ENCODE measurements around the gene LMF1. TPM values are rescaled to one million over a fixed set of nuclear protein-coding genes. Genes with fewer than 3 reads are reported as not detected.

The LMF1 gene
- total RNA-seq, 1 donor from 2014 or later, result 9.4 TPM

DNA sequence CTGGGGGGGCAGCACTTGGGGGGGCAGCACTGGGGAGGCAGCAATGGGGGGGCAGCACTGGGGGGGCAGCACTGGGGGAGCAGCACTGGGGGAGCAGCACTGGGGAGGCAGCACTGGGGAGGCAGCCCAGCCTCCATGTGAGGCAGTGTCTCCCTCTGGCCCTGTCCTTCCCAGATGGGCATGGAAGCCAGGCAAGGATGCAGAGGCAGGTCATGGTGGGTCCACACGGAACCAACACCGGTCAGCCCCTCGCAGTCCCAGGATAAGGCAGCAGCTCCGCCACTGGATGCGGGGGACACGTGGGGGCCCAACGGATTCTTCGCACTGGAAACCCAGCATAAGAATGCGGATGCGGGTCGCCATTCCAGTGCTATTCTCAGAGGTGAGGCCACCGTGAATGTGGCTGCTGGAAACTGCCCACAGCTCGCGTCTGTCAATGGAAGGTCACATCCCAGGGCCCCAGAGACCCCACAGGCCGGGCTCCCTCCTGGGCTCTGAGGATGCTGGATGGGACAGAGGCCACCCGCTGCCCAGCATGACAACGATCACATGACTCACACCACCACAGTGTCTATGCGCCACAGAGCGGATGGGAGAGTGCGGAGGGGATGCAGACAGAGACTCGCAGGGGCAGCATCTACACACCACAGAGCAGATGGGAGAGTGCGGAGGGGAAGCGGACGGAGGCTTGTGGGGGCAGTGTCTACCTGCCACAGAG is 59.0 kb downstream of the LMF1 start:
- no peak for DNase-seq

DNA sequence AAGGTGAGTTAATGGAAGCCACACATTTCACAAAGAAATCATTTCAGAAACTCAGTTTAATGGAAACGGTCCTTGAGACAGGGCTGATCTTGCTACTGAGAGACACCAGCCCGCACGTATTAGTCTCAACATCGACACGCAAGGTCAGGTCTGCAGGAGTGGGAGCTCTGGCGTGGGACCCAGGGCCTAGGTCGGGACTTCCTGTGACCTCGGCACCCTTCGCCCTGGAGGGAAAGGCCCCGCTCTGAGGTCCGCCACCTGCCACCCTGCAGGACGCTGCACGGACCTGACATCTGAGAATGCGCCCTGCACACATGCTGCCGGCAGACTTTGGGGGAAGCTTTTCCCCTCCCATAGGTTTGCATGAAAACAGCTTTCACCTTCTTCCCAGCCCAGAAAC is 59.7 kb downstream of the LMF1 start:
- no peak for DNase-seq

DNA sequence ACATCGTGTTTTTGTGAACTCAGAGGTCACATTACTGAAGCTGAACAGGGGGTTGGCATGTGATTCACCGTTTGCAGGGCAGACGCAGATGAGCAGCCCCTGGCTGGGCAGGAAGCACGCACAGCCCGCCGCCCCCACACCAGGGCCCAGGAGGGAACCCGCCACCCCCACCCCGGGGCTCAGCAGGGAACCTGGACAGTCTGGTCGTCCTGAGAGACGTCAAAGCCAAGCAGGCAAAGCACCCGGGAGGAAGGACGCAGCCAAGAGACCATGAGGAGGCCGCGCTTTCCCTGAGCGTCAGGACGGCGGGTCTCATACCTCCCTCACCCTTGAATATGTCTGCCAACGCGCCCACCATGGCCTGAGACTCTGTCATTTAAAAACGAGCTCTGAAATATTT is 60.6 kb downstream of the LMF1 start:
- DNase-seq, result no peak

DNA sequence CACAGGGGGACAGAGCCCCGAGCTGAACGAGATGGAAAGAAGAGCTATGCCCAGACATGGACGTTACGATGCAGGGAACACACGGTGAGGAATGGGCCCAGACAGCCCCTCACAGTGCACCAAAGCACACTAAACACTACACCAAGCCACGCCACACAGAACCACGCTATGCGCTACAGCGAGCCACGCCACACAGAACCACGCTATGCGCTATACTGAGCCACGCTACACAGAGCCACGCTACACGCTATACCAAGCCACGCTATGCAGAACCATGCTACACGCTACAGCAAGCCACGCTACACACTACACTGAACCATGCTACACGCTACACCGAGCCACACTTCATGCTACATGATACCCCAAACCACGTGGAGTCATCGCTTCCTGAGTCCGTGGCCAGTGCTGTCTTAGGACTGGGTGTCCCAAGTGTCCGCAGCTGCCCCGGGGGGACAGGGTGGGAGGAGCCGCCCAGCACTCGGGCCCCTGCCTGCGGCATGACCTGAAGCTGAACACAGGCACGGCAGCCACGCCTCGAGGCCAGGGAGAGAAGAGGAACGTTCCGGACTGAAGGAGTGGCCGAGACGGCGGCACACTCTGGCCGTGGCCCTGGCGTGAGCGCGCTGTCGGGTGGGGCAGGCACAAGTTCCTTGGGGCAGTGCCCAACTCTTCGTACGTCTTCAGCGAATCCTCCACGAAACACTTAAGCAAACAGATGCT is 61.3 kb downstream of the LMF1 start:
- DNase-seq, result no peak

DNA sequence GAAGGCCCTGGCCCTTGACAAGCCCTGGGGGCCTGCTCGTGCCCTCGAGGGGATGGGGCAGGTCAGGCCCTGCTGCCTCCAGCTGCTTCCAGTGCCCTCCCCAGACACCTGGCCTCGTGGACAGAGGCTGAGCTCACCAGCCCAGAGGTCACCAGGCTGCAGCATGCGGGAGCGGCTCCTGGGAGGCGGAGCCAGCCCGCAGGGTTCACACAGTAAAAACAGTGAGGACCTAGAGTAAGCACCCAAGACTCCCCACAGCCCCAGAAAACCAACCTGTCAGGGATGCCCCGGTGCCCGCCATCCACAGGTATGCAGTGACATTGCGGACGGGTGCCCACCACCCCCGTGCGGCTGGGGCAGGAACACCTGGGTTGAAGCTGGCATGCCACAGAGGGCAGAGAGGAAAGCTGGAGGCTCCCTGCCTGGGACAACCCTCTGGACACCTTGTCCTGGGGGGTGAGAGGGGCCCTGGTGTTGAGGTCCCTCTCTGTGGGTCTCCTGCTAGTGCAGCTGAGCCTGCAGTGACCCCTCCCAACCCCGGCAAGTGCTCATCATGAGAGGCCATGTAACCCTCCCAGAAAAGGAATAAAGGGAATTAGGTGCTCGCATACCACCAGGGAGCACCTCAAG is 62.1 kb downstream of the LMF1 start:
- no peak for DNase-seq

GRCh38 chr16:907842-908241 is 62.9 kb downstream of the LMF1 start:
- DNase-seq, result peak; percentile 35

DNA sequence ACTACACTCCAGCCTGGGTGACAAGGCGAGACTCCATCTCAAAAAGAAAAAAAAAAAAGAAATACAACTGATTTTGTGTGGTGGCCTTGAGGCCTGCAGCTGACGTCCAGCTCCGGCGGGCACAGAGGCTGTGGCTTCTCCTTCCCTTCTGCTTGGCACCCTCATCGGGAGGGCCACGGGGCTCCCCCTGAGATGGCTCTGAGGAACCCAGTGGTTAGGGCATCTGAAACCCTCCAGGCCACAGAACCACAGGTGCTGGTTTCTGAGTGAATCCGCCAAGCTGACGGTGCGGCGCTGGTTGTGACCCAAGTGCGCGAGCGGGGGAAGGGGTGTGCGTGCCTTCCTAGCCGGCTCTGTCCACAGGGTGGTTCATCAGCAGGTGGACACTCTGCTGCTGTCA is 63.4 kb downstream of the LMF1 start:
- no peak for DNase-seq

GRCh38 chr16:906296-906695 is 64.5 kb downstream of the LMF1 start:
- DNase-seq, result no peak

DNA sequence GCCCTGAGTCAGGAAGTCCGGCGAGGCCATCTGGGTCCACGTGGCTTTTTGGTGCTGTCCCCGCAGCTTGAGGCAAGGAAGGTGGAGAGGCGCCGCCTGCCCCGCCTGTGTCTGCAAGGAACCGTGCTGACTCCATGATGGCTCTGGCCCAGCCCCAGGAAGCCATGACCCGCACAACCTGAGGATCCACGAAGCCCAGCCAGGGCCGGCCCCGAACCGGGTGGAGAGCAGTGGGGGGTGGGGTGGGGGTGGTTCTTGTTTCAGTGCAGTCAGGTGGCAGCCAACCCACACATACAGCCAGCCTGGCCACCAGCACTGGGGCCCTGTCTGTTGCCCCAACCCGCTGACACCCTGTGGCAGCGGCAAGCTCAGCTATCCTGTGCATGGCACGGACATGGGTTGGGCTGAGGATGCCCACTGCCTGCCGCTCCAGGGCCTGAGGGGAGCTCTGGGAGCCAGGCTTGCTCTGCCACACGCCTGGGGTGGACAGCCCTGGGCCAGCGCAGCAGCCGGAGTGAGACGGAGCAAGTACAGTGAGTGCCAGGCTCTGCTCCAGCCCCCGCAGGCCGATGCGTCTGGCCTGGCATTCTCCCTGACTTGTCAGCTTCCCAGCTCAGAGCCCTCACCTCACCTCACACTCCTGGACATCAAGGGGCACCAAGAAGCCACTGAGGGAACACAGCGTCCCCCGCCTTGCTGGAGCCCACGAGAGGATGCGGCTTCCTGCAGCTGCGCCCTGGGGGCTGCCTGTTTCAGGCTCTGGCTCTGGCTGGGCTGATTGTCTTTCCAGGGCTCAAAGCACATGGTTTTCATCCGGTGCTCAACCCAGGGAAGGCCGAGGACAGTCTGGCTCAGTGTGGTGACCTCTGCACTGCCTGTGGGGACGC is 68.8 kb downstream of the LMF1 start:
- no peak for DNase-seq

DNA sequence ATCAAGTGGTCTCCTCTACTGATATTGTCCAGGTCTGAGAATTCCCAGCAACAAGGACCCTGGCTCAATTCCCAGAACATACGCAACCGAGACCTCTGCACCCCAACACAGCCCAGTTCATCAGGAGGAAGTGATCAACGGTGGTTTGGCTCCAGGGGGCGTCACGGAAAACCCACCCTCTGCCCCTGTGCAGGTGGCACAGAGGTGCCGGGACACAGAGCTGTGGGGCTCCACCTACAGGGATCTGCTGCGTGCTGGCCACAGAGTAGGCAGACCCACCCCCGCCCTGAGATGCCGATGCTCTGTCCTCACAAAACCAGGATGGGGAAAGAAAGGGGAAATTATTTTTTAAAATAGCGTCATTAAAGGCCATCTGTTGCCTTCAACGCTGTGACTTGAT is 69.6 kb downstream of the LMF1 start:
- DNase-seq, result no peak

DNA sequence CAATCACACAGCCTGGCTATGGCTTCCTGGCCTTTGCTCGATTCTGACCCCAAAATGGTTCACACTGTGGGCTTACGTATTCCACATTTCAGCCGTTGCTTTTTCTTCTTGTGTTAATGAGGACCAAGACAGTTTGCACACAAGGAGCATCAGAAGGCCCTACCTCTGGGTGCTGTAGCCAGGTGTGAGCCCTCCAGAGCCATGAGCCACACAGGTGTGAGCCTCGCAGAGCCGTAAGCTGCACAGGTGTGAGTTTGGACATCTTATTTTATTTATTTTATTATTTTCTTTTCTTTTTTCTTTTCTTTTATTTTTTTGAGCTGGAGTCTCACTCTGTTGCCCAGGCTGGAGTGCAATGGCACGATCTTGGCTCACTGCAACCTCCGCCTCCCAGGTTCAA is 70.6 kb downstream of the LMF1 start:
- DNase-seq, result no peak

DNA sequence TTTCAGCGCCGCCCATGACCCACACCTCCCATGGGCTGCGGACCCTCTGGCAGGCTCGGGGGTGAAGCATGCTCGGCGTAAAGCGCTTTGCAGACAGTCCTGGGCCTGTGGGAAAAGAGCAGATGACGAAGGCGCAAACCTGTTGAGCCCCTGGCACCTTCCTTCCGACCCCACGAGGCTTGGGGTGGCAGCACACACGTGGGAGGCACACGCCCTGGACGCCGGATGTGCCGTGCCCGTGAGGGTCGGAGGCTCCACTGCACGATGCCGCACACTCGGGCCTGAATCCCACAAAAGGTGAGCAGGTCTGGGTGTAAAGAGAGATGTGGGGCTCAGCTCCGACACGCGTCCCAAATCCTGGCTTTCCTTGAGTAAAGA is 71.1 kb downstream of the LMF1 start:
- DNase-seq, result no peak

DNA sequence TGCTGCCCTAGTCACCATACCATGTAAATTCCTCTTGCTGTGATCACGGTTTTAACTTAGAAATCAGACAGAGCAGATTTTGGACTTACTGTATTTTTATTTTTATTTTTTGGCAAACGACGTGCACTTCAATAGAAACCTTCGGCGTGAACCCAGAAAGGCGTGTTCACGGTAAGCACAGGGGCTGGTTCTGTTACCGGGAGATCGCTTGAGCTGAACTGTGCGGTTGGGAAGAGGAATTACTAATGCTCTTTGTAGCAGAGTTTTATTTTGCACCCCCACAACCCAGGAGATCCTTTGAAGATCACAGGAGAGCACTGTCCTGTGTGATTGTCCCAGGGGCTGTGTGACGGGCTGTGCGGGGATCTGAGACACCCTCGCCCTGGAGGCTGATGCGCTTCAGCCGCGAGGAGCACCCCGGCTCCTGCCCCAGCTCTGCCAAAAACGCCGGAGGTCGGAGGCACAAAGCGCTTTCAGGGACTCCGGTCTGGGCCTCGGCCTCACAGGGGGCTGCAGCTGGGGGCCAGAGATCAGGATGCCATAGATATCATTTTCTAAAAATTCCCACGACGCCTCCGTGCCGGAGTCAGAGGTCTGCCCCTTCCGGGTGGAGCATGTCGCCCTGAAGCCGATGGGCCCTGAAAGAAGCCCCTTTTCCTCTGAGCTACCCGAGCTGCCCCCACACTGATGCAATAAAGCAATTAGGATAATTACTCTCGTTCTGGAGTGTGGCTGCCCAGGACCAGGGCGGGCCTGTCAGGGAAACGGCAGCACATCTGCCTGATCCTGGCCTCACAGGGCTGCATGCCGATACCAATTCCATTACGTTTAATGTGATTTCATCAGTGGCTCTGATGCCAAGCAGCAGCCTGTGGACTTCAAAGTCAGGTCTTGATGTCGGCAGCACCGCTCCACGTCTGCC is 71.8 kb downstream of the LMF1 start:
- no peak for DNase-seq

GRCh38 chr16:898216-898615 is 72.6 kb downstream of the LMF1 start:
- DNase-seq, result no peak

DNA sequence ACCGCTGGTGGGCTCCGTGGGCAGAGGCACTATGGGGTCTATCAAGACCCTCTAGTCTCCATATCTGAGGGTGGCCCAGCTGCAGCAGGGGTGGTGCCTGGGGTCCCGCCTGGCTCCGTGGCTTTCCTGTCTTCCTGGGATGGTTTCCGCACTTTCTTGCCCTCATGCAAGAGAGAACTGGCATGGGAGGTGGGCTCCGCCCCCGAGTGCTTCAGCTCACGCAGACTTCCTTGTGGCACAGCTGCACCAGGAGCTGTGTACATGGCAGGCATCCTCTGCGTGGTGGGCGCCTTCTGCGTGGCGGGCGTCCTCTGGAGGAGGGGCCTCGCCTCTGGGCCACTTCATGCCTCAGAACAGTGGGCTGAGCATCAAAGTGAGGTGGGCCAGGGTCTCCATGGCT is 73.1 kb downstream of the LMF1 start:
- no peak for DNase-seq

DNA sequence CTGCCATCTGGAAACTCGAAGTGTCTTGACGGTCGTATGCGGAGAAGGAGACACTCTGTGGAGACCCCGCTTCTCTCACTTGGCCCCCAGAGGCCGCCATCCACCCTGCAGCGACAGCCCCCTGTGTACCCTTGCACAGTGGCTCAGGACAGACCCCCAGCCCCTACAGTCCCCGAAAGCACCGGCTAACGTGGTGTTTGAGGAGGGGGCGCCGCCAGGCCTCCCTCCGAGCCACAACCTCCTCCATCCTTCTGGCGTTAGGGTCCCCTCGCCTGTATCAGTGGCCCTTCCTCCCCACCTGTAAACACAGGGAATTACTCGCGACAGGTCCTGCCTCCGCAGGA is 73.6 kb downstream of the LMF1 start:
- DNase-seq, result no peak

GRCh38 chr16:896261-897199 is 74.3 kb downstream of the LMF1 start:
- peak; percentile 26 for DNase-seq

GRCh38 chr16:895371-895770 is 75.4 kb downstream of the LMF1 start:
- DNase-seq, result no peak

- DNase-seq, result no peak
Measured at GRCh38 chr16:894841-895240, 75.9 kb downstream of the LMF1 start.

GRCh38 chr16:894136-894535 is 76.6 kb downstream of the LMF1 start:
- no peak for DNase-seq

GRCh38 chr16:893360-893759 is 77.4 kb downstream of the LMF1 start:
- no peak for DNase-seq

Data from occipital lobe (tissue), 2 donors.